HG03439 (cell line): ENCODE measurements around the gene KRTAP10-5.

Source experiments
- ATAC-seq: cut with Tn5 transposase; IDR thresholded peaks from one replicate; pipeline ENCODE4 v1.9.1; 2021; ENCODE audit warnings: mild to moderate bottlenecking, moderate library complexity; ENCODE audit not compliant: unreplicated experiment

Gene KRTAP10-5

DNA sequence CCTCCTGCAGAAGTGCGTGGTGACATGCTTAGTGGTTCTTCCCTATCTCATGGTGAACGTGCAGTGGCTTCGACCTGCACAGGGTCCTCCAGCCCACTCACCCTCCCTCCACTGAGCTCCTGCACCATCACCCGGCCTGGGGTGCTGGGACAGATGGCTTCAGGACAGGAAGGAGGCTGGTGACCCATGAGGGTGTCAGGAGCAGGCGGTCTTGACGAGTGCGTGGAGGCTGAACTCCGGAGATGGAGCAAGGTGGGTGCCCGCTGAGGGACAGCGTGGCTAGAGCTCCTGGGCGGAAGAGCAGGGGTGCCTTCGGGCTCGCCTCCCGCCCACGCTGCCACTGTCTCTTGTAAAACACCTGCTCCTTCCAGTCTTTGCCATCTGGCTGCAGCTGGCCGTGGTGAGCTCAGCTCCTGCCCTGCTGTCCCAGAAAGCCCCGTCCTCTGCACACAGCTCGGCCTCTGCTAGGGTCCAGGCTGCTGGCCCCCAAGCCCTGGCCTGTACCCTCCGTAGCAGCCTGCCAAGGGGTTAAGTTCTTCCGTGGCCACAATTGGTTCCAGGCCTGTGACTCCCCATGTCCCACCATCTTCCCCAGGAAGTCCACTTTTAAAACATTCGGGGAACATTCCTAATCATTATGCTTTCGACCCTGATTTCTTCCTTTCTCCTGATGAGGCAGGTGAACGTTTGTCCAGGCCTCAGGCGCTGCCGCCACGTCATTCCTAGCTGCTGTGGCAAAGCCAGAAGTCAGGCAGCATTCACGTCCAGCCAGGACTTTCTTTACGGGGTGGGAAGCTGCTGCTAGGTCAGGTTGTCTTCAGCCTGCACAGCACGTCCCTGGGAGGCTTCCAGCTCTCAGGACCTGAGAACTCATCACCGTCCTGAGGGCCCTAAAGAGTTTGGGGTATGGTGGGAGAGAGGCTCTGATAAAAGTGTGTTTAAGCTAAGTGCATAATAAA, 48.5 kb downstream of the KRTAP10-5 start:
- ATAC-seq: no peak

DNA sequence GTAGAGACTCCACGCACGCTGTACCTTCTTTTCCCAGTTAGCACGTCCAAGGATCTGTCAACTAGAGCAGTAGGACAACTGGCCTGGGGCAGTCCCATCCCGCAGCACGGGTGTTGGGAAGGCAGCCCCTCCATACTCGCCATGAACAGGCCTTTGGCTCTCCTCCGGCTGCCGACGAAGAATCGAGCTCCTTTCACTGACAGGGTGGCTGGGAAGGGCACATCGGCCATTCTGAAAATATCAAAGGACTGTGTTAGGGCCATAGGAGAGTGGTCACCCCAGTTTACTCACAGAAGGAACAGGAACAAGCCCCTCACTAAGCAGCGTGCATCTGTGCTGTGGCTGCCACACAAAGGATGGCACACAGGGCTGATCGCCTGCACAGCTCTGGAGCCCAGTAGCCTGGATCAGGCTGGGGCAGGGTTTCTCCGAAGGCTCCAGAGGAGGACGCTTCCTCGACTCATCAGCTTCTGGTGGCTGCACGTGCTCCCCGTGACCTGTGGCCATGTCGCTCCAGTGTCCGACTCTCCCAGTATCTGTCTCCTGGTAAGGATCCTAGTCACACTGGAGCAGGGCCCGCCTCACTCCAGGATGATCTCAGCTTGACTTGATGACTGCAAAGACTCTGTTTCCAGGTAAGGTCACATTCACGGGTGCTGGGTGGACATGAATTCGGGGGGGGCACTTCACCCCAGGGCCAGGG, 49.4 kb downstream of the KRTAP10-5 start:
- no peak for ATAC-seq

DNA sequence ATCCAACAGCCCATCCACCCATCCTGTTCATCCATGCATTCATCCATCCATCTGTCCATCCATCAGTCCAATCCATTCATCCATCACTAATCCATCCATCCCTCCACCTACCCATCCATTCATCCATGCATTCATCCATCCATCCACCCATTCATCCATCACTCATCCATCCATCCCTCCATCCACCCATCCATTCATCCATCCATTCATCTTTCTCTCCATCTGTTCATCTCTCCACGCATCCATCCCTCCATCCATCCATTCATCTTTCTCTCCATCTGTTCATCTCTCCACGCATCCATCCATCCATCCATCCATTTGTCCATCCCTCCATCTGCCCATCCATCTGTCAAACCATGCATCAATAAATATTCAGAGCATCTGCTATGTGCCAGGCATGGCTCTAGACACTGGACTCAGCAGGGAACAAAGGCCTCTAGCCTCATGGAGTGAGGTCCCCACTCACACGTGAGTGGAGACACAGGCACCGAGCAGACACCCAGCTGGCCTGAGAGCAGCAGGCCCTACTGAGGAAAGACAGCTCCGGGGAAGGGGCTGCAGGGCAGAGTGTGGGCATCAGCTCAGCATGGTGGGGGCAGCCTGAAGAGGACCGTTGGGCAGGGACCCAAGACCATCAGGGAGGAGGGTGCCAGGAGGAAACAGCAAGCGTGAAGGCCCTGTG, 50.0 kb downstream of the KRTAP10-5 start:
- no peak for ATAC-seq

DNA sequence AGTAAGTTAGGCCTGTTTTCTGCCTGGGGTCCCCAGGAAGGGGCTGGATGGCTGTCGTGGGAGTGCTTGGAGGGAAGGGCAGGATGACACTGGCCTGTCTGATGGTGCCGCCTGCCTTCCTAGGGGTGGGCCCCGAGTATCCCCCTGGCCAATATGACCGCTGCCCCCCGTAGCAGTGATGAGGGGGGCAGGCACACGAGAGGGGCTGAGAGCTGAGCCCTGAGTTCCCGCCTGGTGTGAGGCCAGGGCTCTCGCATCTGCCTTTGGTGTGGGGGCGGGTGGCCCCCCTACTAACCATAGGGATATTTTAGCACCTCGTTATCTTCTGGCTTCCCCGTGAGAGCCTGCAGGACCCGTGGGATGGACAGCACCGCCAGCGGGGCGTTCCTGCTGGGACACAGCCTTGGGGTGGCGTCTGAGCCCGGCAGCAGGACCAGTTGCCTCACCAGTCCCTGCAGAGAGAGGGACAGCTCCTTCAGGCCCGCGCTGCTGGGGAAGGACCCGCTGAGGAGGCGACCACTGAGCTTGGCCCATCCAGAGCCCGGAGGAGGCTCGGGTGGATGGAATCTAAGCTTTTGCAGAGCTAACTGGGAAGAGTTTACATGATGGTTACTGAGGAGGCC, 50.8 kb downstream of the KRTAP10-5 start:
- no peak for ATAC-seq
